Lower leg skin (tissue), 4 donors: ENCODE results near the gene ZNF32. TPM values are rescaled to one million over a fixed set of nuclear protein-coding genes. Genes with fewer than 3 reads are reported as not detected.
"Not testable (repeated sequence)": the region's sequence is repeated elsewhere in the genome, so short reads cannot be mapped to it uniquely, and the experiment has no call there.

Experiments used
- DNase-seq, 2 donors: peaks; one replicate each; pipeline ENCODE4 v3.0.0-alpha.2; 2019; ENCODE audit warnings: low spot score in 2 of 2
- H3K4me3 ChIP-seq: fragments of 200-600 bp; sonication (generic); 2 replicates; pipeline ENCODE4 v1.5.1; 2017; ENCODE audit warnings: mild to moderate bottlenecking, low read depth; ENCODE audit not compliant: poor library complexity, severe bottlenecking
- POLR2A ChIP-seq, 2 donors: fragments of 450-650 bp; IDR thresholded peaks; one replicate each; pipeline ENCODE4 v1.6.1; 2016 to 2017; ENCODE audit warnings: antibody characterized with exemption in 2 of 2, mild to moderate bottlenecking in 1 of 2, moderate library complexity in 1 of 2
- WGBS, 2 donors: methylation state at CpG; one replicate each; pipeline ENCODE4 v1.1.5; 2018; 5-methylcytosine and 5-hydroxymethylcytosine counted together
- intact Hi-C: fragments of 100-400 bp; cut with DNase I; formaldehyde crosslinking; loops from one replicate; pipeline ENCODE4 v1.15.0; 2023; ENCODE audit warnings: low total_unique reads
- total RNA-seq, 4 donors: library from RNA; depleted of rRNA; stranded (reverse); fragments of >200 nt; gene quantifications; one replicate each; pipeline ENCODE4 v1.1.0, GENCODE V29; 2016
- TF ChIP-seq, protein P1 (sequence below), 3 donors: fragments of 450-650 bp; IDR thresholded peaks; one replicate each; pipeline ENCODE4 v1.5.1; 2016; ENCODE audit warnings: antibody characterized with exemption in 3 of 3, mild to moderate bottlenecking in 3 of 3, moderate library complexity in 2 of 3

The ZNF32 gene
- total RNA-seq, 4 donors from 2014 or later, result 27.3 to 36.8 (median 33.4) TPM

DNA sequence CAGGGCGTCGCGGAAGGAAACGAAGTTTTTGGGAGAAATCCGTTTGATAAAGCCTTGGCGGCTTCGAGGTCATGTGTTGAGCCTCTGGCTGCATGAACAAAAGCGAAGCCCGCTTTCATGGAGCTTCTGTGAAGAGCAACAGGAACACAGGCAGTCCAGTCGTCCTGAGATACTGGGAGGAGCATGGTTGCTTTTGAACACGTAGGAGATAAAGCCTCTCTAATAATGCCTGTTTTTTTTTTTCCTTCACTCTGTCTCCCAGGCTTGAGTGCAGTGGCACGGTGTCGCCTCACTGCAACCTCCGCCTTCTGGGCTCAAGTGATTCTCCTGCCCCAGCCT lies 473 bp upstream of the ZNF32 start:
- H3K4me3 ChIP-seq, result peak overlapping the region; percentile 90
- 13 to 15% methylated on average over 14 of the region's 14 CpGs for WGBS, 2 donors
- intact Hi-C loops, result no loop called here
- TF ChIP-seq, protein P1, sequence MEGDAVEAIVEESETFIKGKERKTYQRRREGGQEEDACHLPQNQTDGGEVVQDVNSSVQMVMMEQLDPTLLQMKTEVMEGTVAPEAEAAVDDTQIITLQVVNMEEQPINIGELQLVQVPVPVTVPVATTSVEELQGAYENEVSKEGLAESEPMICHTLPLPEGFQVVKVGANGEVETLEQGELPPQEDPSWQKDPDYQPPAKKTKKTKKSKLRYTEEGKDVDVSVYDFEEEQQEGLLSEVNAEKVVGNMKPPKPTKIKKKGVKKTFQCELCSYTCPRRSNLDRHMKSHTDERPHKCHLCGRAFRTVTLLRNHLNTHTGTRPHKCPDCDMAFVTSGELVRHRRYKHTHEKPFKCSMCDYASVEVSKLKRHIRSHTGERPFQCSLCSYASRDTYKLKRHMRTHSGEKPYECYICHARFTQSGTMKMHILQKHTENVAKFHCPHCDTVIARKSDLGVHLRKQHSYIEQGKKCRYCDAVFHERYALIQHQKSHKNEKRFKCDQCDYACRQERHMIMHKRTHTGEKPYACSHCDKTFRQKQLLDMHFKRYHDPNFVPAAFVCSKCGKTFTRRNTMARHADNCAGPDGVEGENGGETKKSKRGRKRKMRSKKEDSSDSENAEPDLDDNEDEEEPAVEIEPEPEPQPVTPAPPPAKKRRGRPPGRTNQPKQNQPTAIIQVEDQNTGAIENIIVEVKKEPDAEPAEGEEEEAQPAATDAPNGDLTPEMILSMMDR (IDR thresholded peaks at IDR 0.05), result no peak
- no peak for TF ChIP-seq POLR2A (IDR thresholded peaks at IDR 0.05)
- no peak for DNase-seq

DNA sequence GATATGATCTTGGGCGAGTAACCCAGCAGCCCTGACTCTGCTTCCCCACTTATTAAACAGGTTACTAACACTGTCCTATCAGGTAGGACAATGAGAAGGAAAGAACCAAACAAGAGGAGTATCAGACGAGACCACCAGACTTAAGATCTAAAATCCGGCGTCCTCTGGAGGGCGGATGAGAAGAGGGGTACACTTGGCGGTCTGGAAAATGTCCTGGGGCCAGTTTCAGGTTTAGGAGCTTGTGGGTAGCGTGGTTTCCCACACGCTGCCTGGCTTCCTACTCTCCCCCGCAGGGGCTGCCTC lies 635 bp downstream of the ZNF32 start:
- intact Hi-C loops, result no loop called here
- DNase-seq, result no peak
- TF ChIP-seq POLR2A (IDR thresholded peaks at IDR 0.05), result no peak
- TF ChIP-seq, protein P1 (IDR thresholded peaks at IDR 0.05), result no peak
- 18 to 30% methylated on average over 9 of the region's 9 CpGs for whole genome bisulfite sequencing, 2 donors
- H3K4me3 ChIP-seq, result peak overlapping the region; percentile 90

DNA sequence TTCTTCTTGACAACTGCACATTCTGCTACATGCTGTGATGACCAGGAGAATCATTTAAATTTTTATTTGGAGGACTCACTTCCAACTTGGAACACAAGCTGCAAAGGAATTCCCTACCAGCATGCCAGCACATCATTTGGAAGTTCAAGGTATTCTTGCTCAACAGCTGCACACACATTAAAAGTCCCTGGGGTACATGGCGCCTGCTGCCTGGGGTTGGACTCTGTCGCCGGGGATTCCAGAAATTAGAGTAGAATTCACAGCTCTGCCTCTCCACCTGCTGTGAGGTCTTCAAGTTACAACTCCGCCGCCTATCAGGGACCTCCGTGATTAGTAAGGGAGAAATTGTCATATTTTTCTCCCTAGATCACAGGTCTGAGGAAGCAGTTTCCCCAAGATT lies 1.1 kb downstream of the ZNF32 start:
- no peak overlapping the region for H3K4me3 ChIP-seq
- intact Hi-C loops, result no loop called here
- TF ChIP-seq POLR2A (IDR thresholded peaks at IDR 0.05), result no peak
- TF ChIP-seq, protein P1 (IDR thresholded peaks at IDR 0.05), result no peak
- DNase-seq, result no peak
- WGBS, 2 donors, result 91 to 96% methylated on average over 6 of the region's 6 CpGs

DNA sequence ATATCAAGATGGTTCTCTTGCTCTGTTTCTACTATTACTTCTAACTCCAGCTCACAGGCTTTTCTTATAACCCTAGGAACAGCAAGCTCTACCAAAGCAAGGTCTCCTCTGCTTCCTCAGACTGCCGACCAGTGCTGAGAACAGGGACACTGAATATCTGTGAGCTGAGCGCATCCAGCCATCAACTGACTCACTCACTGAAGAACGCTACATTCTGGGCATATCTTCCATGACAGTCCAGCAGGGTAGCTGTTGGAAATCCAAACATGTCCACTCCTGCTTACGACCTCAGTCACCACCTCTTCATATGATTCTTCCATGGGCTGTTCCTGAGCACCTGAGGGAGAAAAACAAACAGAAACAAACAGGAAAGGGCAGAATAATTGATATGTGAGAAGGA lies 2.8 kb downstream of the ZNF32 start:
- intact Hi-C loops, result no loop called here
- WGBS, 2 donors, result 96 to 97% methylated on average over 4 of the region's 4 CpGs
- no peak for TF ChIP-seq POLR2A (IDR thresholded peaks at IDR 0.05)
- TF ChIP-seq, protein P1 (IDR thresholded peaks at IDR 0.05), result no peak
- no peak overlapping the region for H3K4me3 ChIP-seq
- no peak for DNase-seq

DNA sequence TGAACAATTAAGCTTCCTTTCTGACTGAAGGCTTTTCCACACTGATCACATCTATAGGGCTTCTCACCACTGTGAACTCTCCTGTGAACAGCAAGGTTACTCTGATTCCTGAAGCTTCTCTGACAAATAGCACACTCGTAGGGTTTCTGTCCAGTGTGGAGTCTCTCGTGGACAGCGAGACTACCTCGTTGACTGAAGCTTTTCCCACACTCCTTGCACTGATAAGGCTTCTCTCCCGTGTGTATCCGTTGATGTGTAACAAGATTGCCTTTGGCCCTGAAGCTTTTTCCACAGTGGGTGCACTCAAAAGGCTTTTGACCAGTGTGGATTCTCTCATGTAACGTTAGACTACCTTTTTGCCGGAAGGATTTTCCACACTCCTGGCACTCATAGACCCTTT lies 4.4 kb downstream of the ZNF32 start:
- TF ChIP-seq, protein P1 (IDR thresholded peaks at IDR 0.05), result no peak
- no peak for TF ChIP-seq POLR2A (IDR thresholded peaks at IDR 0.05)
- no peak for DNase-seq
- 97% methylated on average over 8 of the region's 8 CpGs for whole genome bisulfite sequencing, 2 donors
- no peak overlapping the region for H3K4me3 ChIP-seq
- intact Hi-C loops, result no loop called here

DNA sequence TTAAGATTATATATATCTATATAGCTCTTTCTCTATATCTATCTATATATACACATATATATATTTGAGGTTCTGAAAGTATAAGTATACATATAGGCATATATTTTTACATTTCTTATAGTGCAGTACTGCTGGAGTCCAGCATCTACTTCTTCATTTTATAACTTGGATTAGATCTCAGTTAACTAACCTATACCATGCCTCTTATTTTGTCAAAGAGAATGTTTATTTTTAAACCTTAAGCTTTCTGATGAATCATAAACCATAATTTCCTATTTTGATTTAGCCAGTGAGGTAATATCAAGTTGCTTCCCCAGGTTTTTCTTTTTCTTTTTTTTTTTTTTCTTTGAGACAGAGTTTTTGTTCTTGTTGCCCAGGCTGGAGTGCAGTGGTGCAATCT lies 8.1 kb downstream of the ZNF32 start:
- TF ChIP-seq, protein P1 (IDR thresholded peaks at IDR 0.05), result no peak
- TF ChIP-seq POLR2A (IDR thresholded peaks at IDR 0.05), result no peak
- no peak for DNase-seq
- intact Hi-C loops, result no loop called here
- H3K4me3 ChIP-seq, result no peak overlapping the region

DNA sequence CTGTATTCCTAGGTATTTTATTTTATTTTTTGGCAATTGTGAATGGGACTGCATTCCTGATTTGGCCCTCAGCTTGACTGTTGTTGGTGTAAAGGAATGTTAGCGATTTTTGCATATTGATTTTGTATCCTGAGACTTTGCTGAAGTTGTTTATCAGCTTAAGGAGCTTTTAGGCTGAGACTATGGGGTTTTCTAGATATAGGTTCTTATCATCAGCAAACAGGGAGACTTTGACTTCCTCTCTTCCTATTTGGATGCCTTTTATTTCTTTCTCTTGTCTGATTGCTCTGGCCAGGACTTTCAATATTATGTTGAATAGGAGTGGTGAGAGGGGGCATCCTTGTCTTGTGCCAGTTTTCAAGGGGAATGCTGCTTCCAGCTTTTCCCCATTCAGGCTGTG lies 12.9 kb downstream of the ZNF32 start:
- H3K4me3 ChIP-seq, intact Hi-C loops, DNase-seq: not testable (repeated sequence)
- 65 to 70% methylated on average over 1 of the region's 1 CpG for WGBS, 2 donors
